NCI-H526 treated with DMSO at 0.1 percent for 48 hours (cell line): Measurements from ENCODE around the gene GHR.
A peak's percentile ranks its signal among the peaks of the same experiment; 100 is the strongest.

ENCODE experiments used
- DNase-seq: peaks from one replicate; lab custom pipeline; 2025; lab: John Stamatoyannopoulos, UW

The GHR gene

GRCh38 chr5:42423285-42424165 lies at the start of gene GHR:
TSS of gene GHR (plus strand) at chr5:42423439. CDS start at chr5:42565875, 142,436 bp downstream.
- DNase-seq = peak; percentile 88

GRCh38 chr5:42374679-42375273 lies 48.5 kb upstream of the GHR start:
- DNase-seq = no peak

- no peak for DNase-seq
These were observed 45.7 kb upstream of the GHR start for GRCh38 chr5:42377496-42377895.

GRCh38 chr5:42381973-42382372 lies 41.3 kb upstream of the GHR start:
- no peak for DNase-seq

- DNase-seq = no peak
These were observed 35.7 kb upstream of the GHR start for GRCh38 chr5:42387563-42387962.

- DNase-seq = no peak
These were observed 33.1 kb upstream of the GHR start for GRCh38 chr5:42390115-42390514.

- DNase-seq = no peak
These were observed 30.3 kb upstream of the GHR start for GRCh38 chr5:42392917-42393316.

- DNase-seq = no peak
These were observed 27.1 kb upstream of the GHR start for GRCh38 chr5:42396111-42396510.

- DNase-seq = no peak
These were observed 26.0 kb upstream of the GHR start for GRCh38 chr5:42397267-42397666.

GRCh38 chr5:42399702-42400101 lies 23.5 kb upstream of the GHR start:
- no peak for DNase-seq

GRCh38 chr5:42400474-42400873 lies 22.8 kb upstream of the GHR start:
- DNase-seq = no peak

GRCh38 chr5:42403236-42403635 lies 20.0 kb upstream of the GHR start:
- no peak for DNase-seq

GRCh38 chr5:42404366-42404765 lies 18.9 kb upstream of the GHR start:
- no peak for DNase-seq

- no peak for DNase-seq
These were observed 3.9 kb upstream of the GHR start for GRCh38 chr5:42419294-42419693.

- DNase-seq = no peak
These were observed 471 bp upstream of the GHR start for GRCh38 chr5:42422656-42423280.

- no peak for DNase-seq
These were observed 2.8 kb downstream of the GHR start for GRCh38 chr5:42426016-42426415.

- no peak for DNase-seq
These were observed 6.5 kb downstream of the GHR start for GRCh38 chr5:42429694-42430093.

GRCh38 chr5:42434047-42434724 lies 10.9 kb downstream of the GHR start:
- DNase-seq = no peak

GRCh38 chr5:42436051-42436450 lies 12.8 kb downstream of the GHR start:
- no peak for DNase-seq

- DNase-seq = no peak
These were observed 31.2 kb downstream of the GHR start for GRCh38 chr5:42454216-42454995.

GRCh38 chr5:42461033-42461432 lies 37.8 kb downstream of the GHR start:
- no peak for DNase-seq

GRCh38 chr5:42461507-42461906 lies 38.3 kb downstream of the GHR start:
- DNase-seq = no peak
